Osteoblast (primary cell): ENCODE results near the gene SMARCB1. TPM values are rescaled to one million over a fixed set of nuclear protein-coding genes. Genes with fewer than 3 reads are reported as not detected.

Experiments used
- DNase-seq: peaks from one replicate; pipeline ENCODE4 v3.0.0; 2011; ENCODE audit warnings: low spot score, mixed read lengths; ENCODE audit not compliant: insufficient read length; ENCODE audit errors: missing footprints
- H2AFZ ChIP-seq: 2 replicates; pipeline ENCODE4 v1.6.0; 2011; ENCODE audit warnings: mild to moderate bottlenecking, low read length
- H3K27ac ChIP-seq: 2 replicates; pipeline ENCODE4 v1.5.1; 2011; ENCODE audit warnings: mild to moderate bottlenecking, low read depth, low read length, moderate library complexity
- H3K27me3 ChIP-seq: 2 replicates; pipeline ENCODE4 v1.6.0; 2012; ENCODE audit warnings: mild to moderate bottlenecking, control low read depth, inconsistent platforms, low read length, moderate library complexity; ENCODE audit not compliant: insufficient read depth
- H3K36me3 ChIP-seq: 2 replicates; pipeline ENCODE4 v1.5.1; 2011; ENCODE audit warnings: mild to moderate bottlenecking, low read length, control low read depth, moderate library complexity; ENCODE audit not compliant: insufficient read depth
- H3K4me1 ChIP-seq: 2 replicates; pipeline ENCODE4 v1.5.1; 2011; ENCODE audit warnings: mild to moderate bottlenecking, low read length, control low read depth, moderate library complexity; ENCODE audit not compliant: insufficient read depth
- H3K4me2 ChIP-seq: 2 replicates; pipeline ENCODE4 v1.6.0; 2011; ENCODE audit warnings: mild to moderate bottlenecking, low read length; ENCODE audit not compliant: insufficient read depth
- H3K4me3 ChIP-seq: fragments of 200-600 bp; sonication (generic); 3 replicates; pipeline ENCODE4 v1.5.1; 2012; ENCODE audit warnings: mild to moderate bottlenecking, low read length, inconsistent platforms; ENCODE audit not compliant: insufficient read depth
- H3K79me2 ChIP-seq: 2 replicates; pipeline ENCODE4 v1.6.0; 2012; ENCODE audit warnings: mild to moderate bottlenecking, low read length, control low read depth, inconsistent platforms; ENCODE audit not compliant: insufficient read depth
- H3K9me3 ChIP-seq: 2 replicates; pipeline ENCODE4 v1.5.1; 2011; ENCODE audit warnings: low read depth, low read length, control low read depth
- H4K20me1 ChIP-seq: 2 replicates; pipeline ENCODE4 v1.6.0; 2012; ENCODE audit warnings: mild to moderate bottlenecking, low read length, control low read depth; ENCODE audit not compliant: insufficient read depth
- CTCF ChIP-seq: IDR thresholded peaks from 2 replicates; pipeline ENCODE4 v1.5.1; 2011; ENCODE audit warnings: mild to moderate bottlenecking, low read depth, low read length, moderate library complexity; ENCODE audit errors: extremely low read depth
- total RNA-seq: library from RNA; depleted of rRNA; stranded (reverse); fragments of >200 nt; gene quantifications from 2 replicates; pipeline ENCODE4 v1.2.3, GENCODE V29; 2012

Gene SMARCB1
- total RNA-seq, 1 donor = 49.2 TPM

- DNase-seq = no peak
These were observed 54.5 kb downstream of the SMARCB1 start for GRCh38 chr22:23841292-23841691.

GRCh38 chr22:23841736-23842445, 55.1 kb downstream of the SMARCB1 start:
- Histone ChIP-seq H3K4me2 (no peak overlapping the region), H3K4me1 (peaks cover 8% of the 10 kb centered on the region), H4K20me1 (no peaks in the 10 kb centered on the region), H2AFZ (no peak overlapping the region), H3K79me2 (no peaks in the 10 kb centered on the region), H3K27me3 (no peaks in the 10 kb centered on the region), H3K27ac (no peak overlapping the region), H3K4me3 (no peak overlapping the region), H3K9me3 (no peaks in the 10 kb centered on the region), H3K36me3 (no peaks in the 10 kb centered on the region)
- peak; percentile 85 for DNase-seq
- TF ChIP-seq CTCF = no peak

More at GRCh38 chr22:23841292-23841691, 54.5 kb downstream of the SMARCB1 start:
- Histone ChIP-seq H2AFZ (no peak overlapping the region), H3K27ac (no peak overlapping the region), H4K20me1 (no peaks in the 10 kb centered on the region), H3K36me3 (peaks cover under 1% of the 10 kb centered on the region), H3K4me1 (peaks cover 4% of the 10 kb centered on the region), H3K79me2 (no peaks in the 10 kb centered on the region), H3K27me3 (no peaks in the 10 kb centered on the region), H3K9me3 (no peaks in the 10 kb centered on the region), H3K4me3 (no peak overlapping the region), H3K4me2 (no peak overlapping the region)
- no peak for TF ChIP-seq CTCF

GRCh38 chr22:23842599-23842998, 55.8 kb downstream of the SMARCB1 start:
- H3K27me3 ChIP-seq = no peaks in the 10 kb centered on the region
- no peak overlapping the region for H3K27ac ChIP-seq
- H3K36me3 ChIP-seq = no peaks in the 10 kb centered on the region
- no peak overlapping the region for H3K4me2 ChIP-seq
- DNase-seq = no peak
- no peaks in the 10 kb centered on the region for H4K20me1 ChIP-seq
- no peaks in the 10 kb centered on the region for H3K9me3 ChIP-seq
- TF ChIP-seq CTCF = no peak
- H3K4me1 ChIP-seq = peaks cover 9% of the 10 kb centered on the region
- H2AFZ ChIP-seq = no peak overlapping the region
- H3K4me3 ChIP-seq = no peak overlapping the region
- no peaks in the 10 kb centered on the region for H3K79me2 ChIP-seq

- no peak overlapping the region for H3K27ac ChIP-seq
- no peaks in the 10 kb centered on the region for H3K79me2 ChIP-seq
- no peak overlapping the region for H2AFZ ChIP-seq
- no peaks in the 10 kb centered on the region for H3K9me3 ChIP-seq
- TF ChIP-seq CTCF = no peak
- peaks cover 5% of the 10 kb centered on the region for H3K4me1 ChIP-seq
- no peak overlapping the region for H3K4me3 ChIP-seq
- no peak for DNase-seq
- H4K20me1 ChIP-seq = no peaks in the 10 kb centered on the region
- H3K36me3 ChIP-seq = no peaks in the 10 kb centered on the region
- H3K4me2 ChIP-seq = no peak overlapping the region
- no peaks in the 10 kb centered on the region for H3K27me3 ChIP-seq
These were observed 58.0 kb downstream of the SMARCB1 start for GRCh38 chr22:23844739-23845202.
